Uterus (tissue), 2 donors: ENCODE measurements around the gene SERP2.

Experiments used
- POLR2A ChIP-seq, 2 donors: fragments of 450-650 bp; IDR thresholded peaks; one replicate each; pipeline ENCODE4 v1.6.1; 2016; ENCODE audit warnings: antibody characterized with exemption in 2 of 2, mild to moderate bottlenecking in 1 of 2, moderate library complexity in 1 of 2
- TF ChIP-seq, protein P1 (sequence below), 4 experiments: fragments of 200-600 bp in 2 of 4; fragments of 450-650 bp in 2 of 4; sonication (generic) in 2 of 4; IDR thresholded peaks; one replicate each; pipeline ENCODE4 v1.5.1; 2016 to 2019; ENCODE audit warnings: antibody characterized with exemption in 4 of 4, mild to moderate bottlenecking in 2 of 4, moderate library complexity in 1 of 4

- no peak for TF ChIP-seq POLR2A (IDR thresholded peaks at IDR 0.05)
- TF ChIP-seq, protein P1, sequence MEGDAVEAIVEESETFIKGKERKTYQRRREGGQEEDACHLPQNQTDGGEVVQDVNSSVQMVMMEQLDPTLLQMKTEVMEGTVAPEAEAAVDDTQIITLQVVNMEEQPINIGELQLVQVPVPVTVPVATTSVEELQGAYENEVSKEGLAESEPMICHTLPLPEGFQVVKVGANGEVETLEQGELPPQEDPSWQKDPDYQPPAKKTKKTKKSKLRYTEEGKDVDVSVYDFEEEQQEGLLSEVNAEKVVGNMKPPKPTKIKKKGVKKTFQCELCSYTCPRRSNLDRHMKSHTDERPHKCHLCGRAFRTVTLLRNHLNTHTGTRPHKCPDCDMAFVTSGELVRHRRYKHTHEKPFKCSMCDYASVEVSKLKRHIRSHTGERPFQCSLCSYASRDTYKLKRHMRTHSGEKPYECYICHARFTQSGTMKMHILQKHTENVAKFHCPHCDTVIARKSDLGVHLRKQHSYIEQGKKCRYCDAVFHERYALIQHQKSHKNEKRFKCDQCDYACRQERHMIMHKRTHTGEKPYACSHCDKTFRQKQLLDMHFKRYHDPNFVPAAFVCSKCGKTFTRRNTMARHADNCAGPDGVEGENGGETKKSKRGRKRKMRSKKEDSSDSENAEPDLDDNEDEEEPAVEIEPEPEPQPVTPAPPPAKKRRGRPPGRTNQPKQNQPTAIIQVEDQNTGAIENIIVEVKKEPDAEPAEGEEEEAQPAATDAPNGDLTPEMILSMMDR (IDR thresholded peaks at IDR 0.05): no peak
Measured at GRCh38 chr13:44362394-44363040, 11.1 kb upstream of the SERP2 start.
